CD4-positive, alpha-beta T cell (primary cell): ENCODE data around the gene KIF21A. TPM values are rescaled to one million over a fixed set of nuclear protein-coding genes. Genes with fewer than 3 reads are reported as not detected.

Experiments
- ATAC-seq: fragments of 200-7000 bp; cut with Tn5 transposase; one replicate; pipeline ENCODE4 v1.10.0; 2022; ENCODE audit warnings: mild to moderate bottlenecking; ENCODE audit not compliant: poor library complexity
- CTCF ChIA-PET: fragments of 350-600 bp; sonication (Branson Sonifier 250); formaldehyde crosslinking; loops from one replicate; lab custom pipeline; 2021; ENCODE audit warnings: antibody characterized with exemption, inconsistent platforms; lab: Charles Lee
- POLR2A ChIA-PET: fragments of 350-600 bp; sonication (Branson Sonifier 250); formaldehyde crosslinking; loops from one replicate; lab custom pipeline; 2021; ENCODE audit warnings: antibody characterized with exemption, inconsistent platforms; lab: Charles Lee
- DNase-seq, 14 experiments: peaks; one replicate each; pipeline ENCODE4 v3.0.0-alpha.2; 2013 to 2020; ENCODE audit warnings: mixed read lengths in 2 of 14
- H3K27ac ChIP-seq, 2 donors: one replicate each; pipeline versions ENCODE4 v1.5.1 to v1.7.0; 2013; ENCODE audit warnings: low read length in 2 of 2, low read depth in 1 of 2, mild to moderate bottlenecking in 1 of 2
- H3K27me3 ChIP-seq, 2 experiments: 1 replicate in 1 of 2; 2 replicates in 1 of 2; pipeline versions ENCODE4 v1.6.1 to v1.7.0; 2013; ENCODE audit warnings: low read length in 2 of 2, control low read depth in 1 of 2, mild to moderate bottlenecking in 1 of 2, moderate library complexity in 1 of 2; ENCODE audit not compliant: insufficient read depth in 2 of 2, control insufficient read depth in 1 of 2
- H3K36me3 ChIP-seq: one replicate; pipeline ENCODE4 v1.6.1; 2013; ENCODE audit warnings: low read length, control low read depth; ENCODE audit not compliant: insufficient read depth
- H3K4me1 ChIP-seq: one replicate; pipeline ENCODE4 v1.6.1; 2013; ENCODE audit warnings: low read length, control low read depth; ENCODE audit not compliant: insufficient read depth
- H3K4me3 ChIP-seq: one replicate; pipeline ENCODE4 v1.5.1; 2013; ENCODE audit warnings: mild to moderate bottlenecking, low read length, moderate library complexity
- H3K9me3 ChIP-seq, 2 experiments: 1 replicate in 1 of 2; 2 replicates in 1 of 2; pipeline versions ENCODE4 v1.6.1 to v1.7.0; 2013; ENCODE audit warnings: low read length in 2 of 2, mild to moderate bottlenecking in 2 of 2, control low read depth in 1 of 2, moderate library complexity in 1 of 2; ENCODE audit not compliant: control insufficient read depth in 1 of 2, insufficient read depth in 1 of 2
- H3K27ac Mint-ChIP-seq: one replicate; pipeline ENCODE4 v1.8.0; 2020; ENCODE audit warnings: mixed read lengths
- H3K27me3 Mint-ChIP-seq: one replicate; pipeline ENCODE4 v1.8.0; 2021; ENCODE audit warnings: mixed read lengths
- H3K36me3 Mint-ChIP-seq: one replicate; pipeline ENCODE4 v1.8.0; 2021; ENCODE audit warnings: low read depth, mixed read lengths
- H3K4me1 Mint-ChIP-seq: one replicate; pipeline ENCODE4 v1.8.0; 2021; ENCODE audit warnings: low read depth, mixed read lengths
- H3K4me3 Mint-ChIP-seq: one replicate; pipeline ENCODE4 v1.8.0; 2020; ENCODE audit warnings: mild to moderate bottlenecking, mixed read lengths
- H3K9me3 Mint-ChIP-seq: one replicate; pipeline ENCODE4 v1.8.0; 2020; ENCODE audit warnings: mixed read lengths
- intact Hi-C, 2 experiments: fragments of 100-400 bp; cut with DNase I in 1 of 2; cut with micrococcal nuclease in 1 of 2; formaldehyde crosslinking; loops; one replicate each; pipeline versions ENCODE4 v1.15.1 to v1.9.0; 2023 to 2025; cut with DNase I, micrococcal nuclease
- total RNA-seq, 174 experiments: library from RNA in 2 of 174; stranded (reverse) in 2 of 174; gene quantifications; one replicate each; pipeline ENCODE4 v1.2.3 and lab custom pipeline; 2021 to 2026
- TF ChIP-seq, protein P1 (sequence below): fragments of 200-600 bp; IDR thresholded peaks from one replicate; pipeline ENCODE4 v1.8.0; 2022; ENCODE audit warnings: antibody characterized with exemption, mild to moderate bottlenecking

KIF21A gene
- total RNA-seq, 2 experiments from 2014 or later = 3.2 to 3.4 TPM

DNA sequence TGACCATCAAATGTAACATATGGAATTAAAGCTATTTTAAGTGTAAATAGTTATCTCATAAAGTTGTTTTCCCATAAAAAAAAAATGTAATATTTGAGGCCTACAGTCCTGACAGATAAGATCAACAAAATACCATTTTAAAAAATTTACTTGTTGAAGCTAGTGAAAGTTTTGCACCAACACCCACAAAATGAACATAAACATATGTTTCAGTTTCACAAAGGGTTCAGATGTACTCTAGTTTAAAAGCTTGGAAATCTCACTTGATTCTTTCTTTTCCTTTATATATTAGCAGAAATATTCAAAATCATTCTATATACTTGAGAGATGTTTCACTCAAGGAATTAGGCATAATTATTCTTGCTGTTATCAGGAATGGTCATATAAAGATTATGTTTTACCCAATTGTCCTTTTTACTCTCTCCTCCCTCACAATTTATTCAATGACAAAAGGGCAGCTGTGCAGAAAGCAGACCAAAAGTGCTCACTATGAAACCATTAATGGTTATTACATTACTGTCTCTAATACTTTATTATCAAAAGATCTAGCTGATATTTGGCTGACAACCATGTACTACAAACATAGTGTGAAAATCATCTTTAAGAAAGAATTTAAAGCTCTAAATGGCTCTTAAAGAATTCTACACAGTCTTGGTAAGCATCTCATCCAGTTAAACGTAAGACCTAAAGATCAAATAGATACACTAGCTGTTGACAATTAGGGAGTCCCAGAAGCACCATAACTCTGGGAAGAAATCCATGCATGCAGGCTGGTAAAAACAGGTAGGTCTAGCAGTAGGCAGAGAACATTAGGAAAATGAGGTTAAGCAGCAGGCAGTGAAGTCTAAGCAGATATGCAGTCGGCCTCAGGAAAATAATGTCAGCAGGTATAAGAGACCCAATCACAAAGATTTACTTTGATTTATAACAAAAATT is 28.8 kb downstream of the KIF21A start:
- H3K4me1 ChIP-seq = no peaks in the 10 kb centered on the region
- H3K9me3 ChIP-seq = no peaks in the 10 kb centered on the region
- TF ChIP-seq, protein P1, sequence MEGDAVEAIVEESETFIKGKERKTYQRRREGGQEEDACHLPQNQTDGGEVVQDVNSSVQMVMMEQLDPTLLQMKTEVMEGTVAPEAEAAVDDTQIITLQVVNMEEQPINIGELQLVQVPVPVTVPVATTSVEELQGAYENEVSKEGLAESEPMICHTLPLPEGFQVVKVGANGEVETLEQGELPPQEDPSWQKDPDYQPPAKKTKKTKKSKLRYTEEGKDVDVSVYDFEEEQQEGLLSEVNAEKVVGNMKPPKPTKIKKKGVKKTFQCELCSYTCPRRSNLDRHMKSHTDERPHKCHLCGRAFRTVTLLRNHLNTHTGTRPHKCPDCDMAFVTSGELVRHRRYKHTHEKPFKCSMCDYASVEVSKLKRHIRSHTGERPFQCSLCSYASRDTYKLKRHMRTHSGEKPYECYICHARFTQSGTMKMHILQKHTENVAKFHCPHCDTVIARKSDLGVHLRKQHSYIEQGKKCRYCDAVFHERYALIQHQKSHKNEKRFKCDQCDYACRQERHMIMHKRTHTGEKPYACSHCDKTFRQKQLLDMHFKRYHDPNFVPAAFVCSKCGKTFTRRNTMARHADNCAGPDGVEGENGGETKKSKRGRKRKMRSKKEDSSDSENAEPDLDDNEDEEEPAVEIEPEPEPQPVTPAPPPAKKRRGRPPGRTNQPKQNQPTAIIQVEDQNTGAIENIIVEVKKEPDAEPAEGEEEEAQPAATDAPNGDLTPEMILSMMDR = no peak
- no peak overlapping the region for H3K27ac ChIP-seq
- CTCF ChIA-PET = no interaction called here
- intact Hi-C loops = no loop called here
- no peak for ATAC-seq
- H3K4me3 ChIP-seq = no peak overlapping the region
- no peaks in the 10 kb centered on the region for H3K4me1 Mint-ChIP-seq
- no peak overlapping the region for H3K4me3 Mint-ChIP-seq
- H3K36me3 ChIP-seq = no peaks in the 10 kb centered on the region
- no peaks in the 10 kb centered on the region for H3K36me3 Mint-ChIP-seq
- H3K27me3 Mint-ChIP-seq = no peaks in the 10 kb centered on the region
- POLR2A ChIA-PET = no interaction called here
- DNase-seq = no peak
- no peaks in the 10 kb centered on the region for H3K27me3 ChIP-seq
- H3K27ac Mint-ChIP-seq = no peak overlapping the region
- no peaks in the 10 kb centered on the region for H3K9me3 Mint-ChIP-seq

DNA sequence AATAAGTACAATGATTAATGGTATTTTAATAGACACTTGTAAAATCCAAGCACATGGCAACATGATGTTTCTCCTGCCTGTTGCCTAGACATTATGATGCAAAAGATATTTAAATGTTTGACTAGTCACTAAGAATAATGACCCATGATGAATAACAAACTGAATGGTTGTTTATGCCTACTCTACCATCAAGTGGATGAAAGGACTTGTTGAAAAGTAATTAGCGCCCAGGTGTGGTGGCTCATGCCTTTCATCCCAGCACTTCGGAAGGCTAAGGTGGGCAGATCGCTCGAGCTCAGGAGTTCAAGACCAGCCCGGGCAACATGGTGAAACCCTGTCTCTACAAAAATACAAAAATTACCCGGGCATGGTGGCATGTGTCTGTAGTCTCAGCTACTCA is 30.7 kb downstream of the KIF21A start:
- no peak for ATAC-seq
- Mint-ChIP-seq H3K4me3 (no peak overlapping the region), H3K27ac (no peak overlapping the region), H3K27me3 (no peaks in the 10 kb centered on the region), H3K9me3 (no peaks in the 10 kb centered on the region), H3K4me1 (no peaks in the 10 kb centered on the region), H3K36me3 (no peaks in the 10 kb centered on the region)
- ChIA-PET POLR2A (no interaction called here), CTCF (interaction anchor here (0.6 kb wide), 1 partner anchor 13 kb away, joined by 3 read pairs; no protein-coding TSS in a partner anchor)
- intact Hi-C loops = no loop called here
- Histone ChIP-seq H3K27ac (no peak overlapping the region), H3K4me3 (no peak overlapping the region), H3K9me3 (no peaks in the 10 kb centered on the region), H3K4me1 (no peaks in the 10 kb centered on the region), H3K27me3 (no peaks in the 10 kb centered on the region), H3K36me3 (no peaks in the 10 kb centered on the region)
- TF ChIP-seq, protein P1 = no peak
- no peak for DNase-seq

DNA sequence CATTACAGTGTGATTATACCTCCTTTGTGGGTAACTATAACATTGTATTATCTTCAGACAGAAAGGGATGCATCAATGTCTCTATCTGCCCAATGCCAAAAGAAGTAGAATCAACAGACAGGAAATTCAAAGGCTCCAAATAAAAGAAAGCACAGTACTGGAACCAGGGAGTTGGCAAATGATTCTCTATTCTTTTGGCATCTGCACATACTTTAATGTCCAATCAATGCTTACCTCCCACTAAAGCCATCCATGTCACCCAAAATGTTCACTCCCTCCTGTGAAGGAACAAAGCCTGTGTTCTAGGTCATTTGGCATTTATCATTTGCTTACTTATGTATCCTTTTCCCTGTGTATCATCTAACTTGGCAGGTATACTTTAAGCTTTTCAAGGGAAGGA is 36.7 kb downstream of the KIF21A start:
- Mint-ChIP-seq H3K9me3 (no peaks in the 10 kb centered on the region), H3K4me1 (peaks cover 7% of the 10 kb centered on the region), H3K27me3 (no peaks in the 10 kb centered on the region), H3K4me3 (no peak overlapping the region), H3K27ac (no peak overlapping the region), H3K36me3 (no peaks in the 10 kb centered on the region)
- intact Hi-C loops = no loop called here
- Histone ChIP-seq H3K4me3 (no peak overlapping the region), H3K36me3 (no peaks in the 10 kb centered on the region), H3K27ac (no peak overlapping the region), H3K27me3 (no peaks in the 10 kb centered on the region), H3K9me3 (no peaks in the 10 kb centered on the region), H3K4me1 (no peaks in the 10 kb centered on the region)
- ATAC-seq = no peak
- ChIA-PET POLR2A (interaction anchor here (1.6 kb wide), 1 partner anchor 34 kb away, joined by 4 read pairs; no protein-coding TSS in a partner anchor), CTCF (interaction anchor here (0.8 kb wide), 1 partner anchor 11 kb away, joined by 3 read pairs; no protein-coding TSS in a partner anchor)
- DNase-seq = no peak
- TF ChIP-seq, protein P1 = no peak
